Suppressor macrophage (primary cell): ENCODE results near the gene SLC1A2.
A peak's percentile ranks its signal among the peaks of the same experiment; 100 is the strongest.

Source experiments
- DNase-seq, 4 experiments: peaks; one replicate each; pipeline ENCODE4 v3.0.0-alpha.2; 2020 to 2022

Gene SLC1A2

GRCh38 chr11:35324981-35325380 lies 94.4 kb downstream of the SLC1A2 start:
- DNase-seq, result no peak

- DNase-seq, result peak in 1 of 4 experiments; percentile 22
Measured at GRCh38 chr11:35324183-35324886, 95.0 kb downstream of the SLC1A2 start.

- no peak for DNase-seq
Measured at GRCh38 chr11:35323076-35323868, 96.1 kb downstream of the SLC1A2 start.

GRCh38 chr11:35322318-35322979 lies 96.9 kb downstream of the SLC1A2 start:
- DNase-seq, result no peak

DNA sequence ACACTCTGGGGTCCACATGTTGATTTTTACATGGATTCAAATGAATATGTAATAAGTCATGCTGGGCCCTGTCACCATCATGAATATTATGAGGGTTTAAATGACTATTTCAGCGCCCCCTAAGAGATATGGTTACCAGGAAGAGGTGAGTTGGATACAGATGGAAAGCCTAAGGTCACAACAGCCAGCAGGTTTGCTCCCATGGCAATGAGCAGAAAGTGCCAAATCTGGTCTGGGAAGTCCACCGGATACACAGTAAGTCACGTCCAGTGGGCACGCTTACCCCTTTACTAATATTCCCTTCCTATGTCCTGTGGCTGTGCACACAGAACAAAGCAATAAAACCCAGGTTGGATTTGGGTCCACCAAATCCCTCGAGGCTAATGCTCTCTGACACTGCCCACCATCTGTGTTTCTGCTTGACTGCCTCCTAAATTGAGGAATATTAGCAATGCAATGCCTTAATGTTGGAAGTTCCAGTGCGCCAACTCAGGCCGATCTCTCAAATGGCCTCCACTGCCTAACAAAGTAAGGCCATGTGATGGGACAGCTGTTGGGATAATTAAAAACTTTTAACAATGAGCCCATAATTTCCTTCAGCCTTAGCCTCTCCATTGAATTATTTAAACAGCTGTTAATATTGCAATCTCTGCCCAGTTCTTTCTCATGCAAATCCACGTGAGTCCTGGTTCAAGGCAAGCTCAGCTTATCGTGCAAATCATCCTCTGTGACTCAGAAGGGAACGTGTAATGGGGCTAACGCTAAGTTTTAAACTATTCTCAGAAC lies 97.6 kb downstream of the SLC1A2 start:
- no peak for DNase-seq

DNA sequence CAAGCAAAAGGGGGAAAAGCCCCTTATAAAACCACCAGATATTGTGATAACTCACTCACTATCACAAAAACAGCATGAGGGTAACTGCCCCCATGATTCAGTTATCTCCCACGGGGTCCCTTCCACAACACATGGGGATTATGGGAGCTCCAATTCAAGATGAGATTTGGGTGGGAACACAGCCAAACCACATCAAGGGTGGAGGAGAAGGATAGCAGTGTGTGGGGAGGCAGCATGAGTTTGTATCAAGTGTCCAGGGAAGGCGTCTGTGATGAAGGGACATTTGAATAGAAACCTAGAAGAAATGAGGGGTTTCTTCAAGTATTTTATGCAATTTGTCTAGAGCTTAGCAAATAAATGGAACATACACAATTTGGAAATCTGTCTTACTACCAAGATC lies 98.2 kb downstream of the SLC1A2 start:
- no peak for DNase-seq

GRCh38 chr11:35318977-35319925 lies 100.1 kb downstream of the SLC1A2 start:
- peak in 2 of 4 experiments; percentile 39 to 44 for DNase-seq

GRCh38 chr11:35318309-35318708 lies 101.0 kb downstream of the SLC1A2 start:
- DNase-seq, result no peak

GRCh38 chr11:35317253-35317652 lies 102.1 kb downstream of the SLC1A2 start:
- no peak for DNase-seq

GRCh38 chr11:35316161-35316560 lies 103.2 kb downstream of the SLC1A2 start:
- no peak for DNase-seq

DNA sequence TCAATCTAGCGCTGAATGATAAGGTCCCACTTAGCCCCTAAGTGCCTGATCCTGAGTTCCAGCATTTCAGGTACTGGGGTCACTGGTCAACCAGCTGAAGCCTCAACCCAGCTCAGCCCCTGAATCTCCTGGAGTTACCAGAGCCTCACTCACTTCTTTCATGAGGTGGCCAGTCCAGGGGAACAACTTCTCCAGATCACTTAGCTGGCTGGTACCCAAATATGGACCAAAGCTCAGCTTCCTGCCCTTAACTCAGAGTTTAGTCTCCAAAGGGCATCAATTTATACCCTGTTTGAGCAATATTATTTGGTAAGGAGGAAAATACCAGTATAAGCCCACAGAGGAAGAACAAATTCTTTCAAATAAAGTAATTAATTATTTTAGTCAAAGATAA lies 105.6 kb downstream of the SLC1A2 start:
- no peak for DNase-seq

DNA sequence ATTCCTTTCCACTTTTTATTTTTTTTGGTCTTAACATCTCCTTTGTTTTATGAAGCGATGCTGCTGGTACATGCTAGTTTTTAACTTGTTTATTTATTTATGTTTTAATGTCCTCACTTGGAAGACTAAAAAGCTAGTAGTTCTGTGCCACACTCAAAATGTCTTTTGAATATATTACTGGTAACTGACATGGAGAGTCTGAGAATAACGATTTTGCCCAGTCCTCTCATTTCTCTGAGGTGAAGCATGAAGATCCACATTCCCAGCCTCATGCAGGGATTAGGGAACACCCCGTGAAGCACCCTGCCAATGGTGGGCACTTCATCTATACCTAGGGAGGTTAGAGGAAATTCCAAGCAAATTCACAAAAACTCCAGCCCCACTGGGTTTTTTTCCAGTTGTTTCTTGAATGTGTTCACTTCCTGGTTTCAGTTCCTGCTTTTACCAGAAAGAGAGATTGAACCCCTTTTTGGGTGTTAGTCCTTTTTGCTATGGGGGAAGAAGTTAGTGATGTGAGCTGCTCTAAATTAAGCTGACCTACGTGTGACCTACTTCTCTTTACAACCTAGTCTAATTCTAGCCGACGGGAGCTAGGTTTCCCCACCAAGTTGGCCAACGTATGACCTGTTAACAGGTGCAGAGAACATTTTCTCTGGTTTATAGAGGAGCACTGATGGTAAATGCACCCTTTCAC lies 106.1 kb downstream of the SLC1A2 start:
- DNase-seq, result peak; percentile 67 to 91 (median 78)

- peak in 3 of 4 experiments; percentile 50 to 72 (median 69) for DNase-seq
Measured at GRCh38 chr11:35311331-35311730, 108.0 kb downstream of the SLC1A2 start.

- DNase-seq, result peak; percentile 77 to 91 (median 86)
Measured at GRCh38 chr11:35308157-35308556, 111.2 kb downstream of the SLC1A2 start.

DNA sequence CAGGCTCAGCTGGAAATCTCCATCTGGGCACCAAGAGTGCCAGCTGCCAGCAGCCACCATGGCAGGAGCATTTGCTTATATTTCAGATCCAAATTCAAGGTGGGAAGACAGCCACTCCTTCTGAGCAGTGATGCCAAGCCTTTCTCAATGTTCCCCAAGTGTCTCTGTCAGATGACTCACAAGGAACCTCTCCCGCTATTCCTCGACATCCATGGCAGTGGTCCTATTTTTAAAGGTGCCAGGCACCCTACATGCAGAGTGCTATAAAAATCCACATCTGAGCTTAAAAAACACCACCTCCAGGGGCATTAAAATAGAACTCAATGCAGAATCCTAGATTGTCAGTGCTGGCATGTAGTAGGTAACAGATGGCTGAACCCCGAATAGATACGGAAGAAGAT lies 112.1 kb downstream of the SLC1A2 start:
- DNase-seq, result no peak

DNA sequence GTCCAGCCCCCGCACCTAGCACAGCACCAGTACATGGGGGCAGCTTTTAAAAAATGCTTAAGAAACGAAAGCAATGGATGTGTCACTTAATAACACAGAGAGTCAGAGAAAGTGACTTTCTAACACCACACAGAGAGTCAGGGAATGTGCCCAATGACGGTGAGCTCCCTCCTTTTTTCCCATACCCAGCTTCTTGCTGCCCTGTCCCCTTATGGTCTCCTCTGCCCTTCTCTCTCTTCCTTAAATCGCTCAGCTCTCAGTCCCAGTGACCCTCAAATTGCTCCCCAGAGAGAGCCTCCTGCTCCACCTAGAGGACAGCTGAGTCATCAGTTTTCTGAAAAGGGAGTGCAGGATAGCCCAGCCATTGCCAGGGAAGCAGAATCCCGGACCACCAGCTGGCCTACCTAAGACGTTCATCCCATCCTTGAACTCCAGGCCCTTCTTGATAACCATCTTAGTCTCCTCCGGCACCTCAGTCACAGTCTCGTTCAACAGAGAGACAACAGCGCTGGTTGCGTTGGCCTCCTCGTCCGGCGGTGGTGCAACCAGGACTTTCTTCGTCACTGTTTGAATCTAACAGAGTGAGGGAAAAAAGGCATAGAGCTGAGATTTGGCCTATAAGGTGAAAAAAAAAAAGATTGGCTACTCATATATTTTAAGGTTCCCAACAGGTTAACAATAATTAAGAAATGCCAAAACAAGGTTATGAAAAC lies 113.5 kb downstream of the SLC1A2 start:
- peak in 1 of 4 experiments; percentile 18 for DNase-seq

DNA sequence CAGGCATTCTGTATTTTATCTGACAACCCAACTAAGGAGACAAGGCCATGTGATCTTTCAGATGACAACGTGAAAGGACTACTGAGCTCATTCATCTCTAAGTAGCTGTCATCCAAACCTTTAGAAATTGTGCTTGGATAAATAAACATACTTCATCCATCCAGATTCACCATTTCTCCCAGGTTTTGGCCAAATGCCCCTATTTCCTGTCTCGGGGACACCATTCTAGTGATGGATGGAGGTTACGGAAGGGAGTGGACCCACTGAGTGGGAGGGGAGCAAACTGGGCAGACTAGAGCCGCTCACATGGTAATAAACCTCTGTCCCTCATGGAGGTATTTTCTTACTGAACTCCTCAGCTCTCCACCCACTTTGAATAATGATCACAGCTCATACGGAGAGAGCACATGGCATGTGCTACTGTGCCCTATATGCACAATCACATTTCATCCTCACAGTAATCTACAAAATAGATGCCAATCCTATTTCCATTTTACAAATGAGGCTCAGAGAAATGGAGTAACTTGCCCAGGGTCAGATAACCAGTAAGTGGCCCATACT lies 114.4 kb downstream of the SLC1A2 start:
- peak in 1 of 4 experiments; percentile 20 for DNase-seq

DNA sequence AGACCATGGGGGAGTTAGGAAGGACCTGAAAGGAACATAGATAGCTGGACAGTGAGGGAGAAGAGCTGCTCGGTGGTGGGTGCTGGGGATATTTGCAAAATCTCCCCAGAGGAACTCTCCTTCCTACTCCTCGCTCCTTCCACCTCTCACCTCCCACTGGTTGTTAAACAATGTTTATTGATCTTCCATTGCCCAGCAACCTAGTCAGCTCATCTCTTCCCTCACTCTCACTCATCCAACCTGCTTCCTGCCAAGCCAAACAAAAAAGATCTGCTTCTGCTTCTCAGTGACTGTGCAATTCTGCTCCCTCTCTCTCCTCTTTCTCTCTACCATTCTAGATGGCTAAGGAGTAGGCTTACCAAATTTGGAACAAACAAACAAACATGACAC lies 115.0 kb downstream of the SLC1A2 start:
- DNase-seq, result peak; percentile 50 to 81 (median 72)

GRCh38 chr11:35303596-35304385 lies 115.6 kb downstream of the SLC1A2 start:
- DNase-seq, result peak; percentile 88 to 97 (median 92)
